DND-41 (cell line): ENCODE results near the gene BPIFB6.

ENCODE experiments used
- EZH2 ChIP-seq: IDR thresholded peaks from 3 replicates; pipeline ENCODE4 v1.6.1; 2012; ENCODE audit warnings: borderline replicate concordance, low read depth, mild to moderate bottlenecking, moderate library complexity, low read length, inconsistent platforms; ENCODE audit not compliant: severe bottlenecking
- TF ChIP-seq, protein P1 (sequence below): IDR thresholded peaks from 2 replicates; pipeline ENCODE4 v1.5.1; 2012; ENCODE audit warnings: borderline replicate concordance, low read length, moderate library complexity, mild to moderate bottlenecking; ENCODE audit not compliant: poor library complexity, severe bottlenecking; ENCODE audit errors: extremely low read depth

DNA sequence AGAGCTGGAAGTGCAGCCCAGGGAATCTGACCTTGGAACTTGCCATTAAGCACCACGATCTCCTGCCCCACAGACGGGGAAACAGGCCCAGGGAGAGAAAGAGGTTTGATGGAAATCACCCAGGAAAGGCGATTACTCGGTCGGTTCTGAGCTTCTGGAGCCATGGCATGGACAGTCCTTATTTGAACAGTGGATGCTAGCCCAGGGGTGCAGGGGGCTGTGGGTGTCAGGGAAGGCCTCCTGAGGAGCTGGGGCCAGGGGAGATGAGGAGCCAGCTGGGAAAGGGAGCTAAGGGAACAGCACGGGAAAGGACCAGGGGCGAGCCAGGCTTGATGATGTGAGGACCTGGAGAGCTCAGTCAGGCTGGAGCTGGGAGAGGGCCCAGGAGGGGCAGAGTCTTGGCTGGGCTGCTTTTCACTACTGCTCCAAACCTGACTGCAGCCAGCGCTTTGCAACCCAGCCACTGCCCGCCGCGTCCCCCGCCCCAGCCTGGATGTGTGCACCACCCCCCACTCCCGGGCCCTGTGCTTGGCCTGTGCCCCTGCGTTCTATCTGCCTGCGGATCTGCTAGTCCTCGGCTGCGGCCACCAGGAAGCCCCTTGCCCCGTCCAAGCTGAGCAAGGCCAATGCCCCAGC lies 45.0 kb upstream of the BPIFB6 start:
- TF ChIP-seq, protein P1, sequence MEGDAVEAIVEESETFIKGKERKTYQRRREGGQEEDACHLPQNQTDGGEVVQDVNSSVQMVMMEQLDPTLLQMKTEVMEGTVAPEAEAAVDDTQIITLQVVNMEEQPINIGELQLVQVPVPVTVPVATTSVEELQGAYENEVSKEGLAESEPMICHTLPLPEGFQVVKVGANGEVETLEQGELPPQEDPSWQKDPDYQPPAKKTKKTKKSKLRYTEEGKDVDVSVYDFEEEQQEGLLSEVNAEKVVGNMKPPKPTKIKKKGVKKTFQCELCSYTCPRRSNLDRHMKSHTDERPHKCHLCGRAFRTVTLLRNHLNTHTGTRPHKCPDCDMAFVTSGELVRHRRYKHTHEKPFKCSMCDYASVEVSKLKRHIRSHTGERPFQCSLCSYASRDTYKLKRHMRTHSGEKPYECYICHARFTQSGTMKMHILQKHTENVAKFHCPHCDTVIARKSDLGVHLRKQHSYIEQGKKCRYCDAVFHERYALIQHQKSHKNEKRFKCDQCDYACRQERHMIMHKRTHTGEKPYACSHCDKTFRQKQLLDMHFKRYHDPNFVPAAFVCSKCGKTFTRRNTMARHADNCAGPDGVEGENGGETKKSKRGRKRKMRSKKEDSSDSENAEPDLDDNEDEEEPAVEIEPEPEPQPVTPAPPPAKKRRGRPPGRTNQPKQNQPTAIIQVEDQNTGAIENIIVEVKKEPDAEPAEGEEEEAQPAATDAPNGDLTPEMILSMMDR = no peak
- no peak for TF ChIP-seq EZH2
